Measurements from ENCODE around the gene TOX2.

TOX2 gene

DNA sequence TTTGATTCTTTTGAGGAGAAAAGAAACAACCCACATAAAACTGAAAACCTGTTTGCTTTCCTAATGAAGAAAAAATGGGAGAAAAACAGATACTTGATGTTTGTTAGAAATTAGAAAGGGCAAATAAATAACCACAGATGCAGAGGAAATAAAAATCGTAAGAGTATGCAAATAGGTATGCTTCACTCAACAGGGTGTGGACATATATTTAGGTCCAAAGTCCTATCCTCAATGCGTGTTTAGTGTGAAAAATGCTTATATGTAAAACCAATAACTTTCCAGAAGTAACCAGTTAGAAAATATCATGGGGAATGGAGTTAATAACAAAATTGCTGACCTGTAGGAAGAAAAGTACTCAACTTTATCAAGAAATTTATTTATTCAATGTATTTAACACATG is 135.7 kb downstream of the TOX2 start:
- DNase-seq (ENCODE audit: low read depth), result no peak
- TF ChIP-seq CTCF (IDR thresholded peaks at IDR 0.05; ENCODE audit: control insufficient read depth, extremely low read depth, insufficient read depth), result no peak
- no peak overlapping the region for H3K4me3 ChIP-seq (ENCODE audit: low read depth, low read length)

DNA sequence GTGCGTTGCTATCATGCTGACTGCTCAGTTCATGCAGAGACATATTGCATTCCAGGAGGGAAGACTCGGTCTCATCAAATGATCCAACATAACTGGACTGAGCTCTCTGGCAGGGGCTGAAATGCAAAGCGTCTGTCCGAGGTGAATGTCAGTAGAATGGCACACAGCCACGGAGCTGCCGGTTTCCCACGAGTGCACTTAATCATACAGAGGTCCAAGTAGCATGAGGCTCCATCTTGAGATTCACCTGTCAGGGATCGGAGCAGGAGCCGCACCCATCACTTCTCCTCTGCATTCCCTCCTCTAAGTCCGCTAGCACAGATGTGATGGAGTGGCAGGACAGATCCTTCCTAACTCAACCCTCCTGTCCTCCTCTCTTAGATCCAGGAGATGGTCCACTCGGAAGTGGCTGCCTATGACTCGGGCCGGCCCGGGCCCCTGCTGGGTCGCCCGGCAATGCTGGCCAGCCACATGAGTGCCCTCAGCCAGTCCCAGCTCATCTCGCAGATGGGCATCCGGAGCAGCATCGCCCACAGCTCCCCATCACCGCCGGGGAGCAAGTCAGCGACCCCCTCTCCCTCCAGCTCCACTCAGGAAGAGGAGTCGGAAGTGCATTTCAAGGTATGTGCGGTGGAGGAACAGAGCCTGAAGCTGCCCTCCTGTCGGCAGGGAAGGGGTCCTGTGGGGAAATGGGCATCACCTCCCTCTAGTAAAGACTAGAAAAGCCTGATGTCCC is 136.4 kb downstream of the TOX2 start:
- H3K4me3 ChIP-seq (ENCODE audit: low read depth, low read length), result no peak overlapping the region
- no peak for TF ChIP-seq CTCF (IDR thresholded peaks at IDR 0.05; ENCODE audit: control insufficient read depth, extremely low read depth, insufficient read depth)
- DNase-seq (ENCODE audit: low read depth), result no peak

DNA sequence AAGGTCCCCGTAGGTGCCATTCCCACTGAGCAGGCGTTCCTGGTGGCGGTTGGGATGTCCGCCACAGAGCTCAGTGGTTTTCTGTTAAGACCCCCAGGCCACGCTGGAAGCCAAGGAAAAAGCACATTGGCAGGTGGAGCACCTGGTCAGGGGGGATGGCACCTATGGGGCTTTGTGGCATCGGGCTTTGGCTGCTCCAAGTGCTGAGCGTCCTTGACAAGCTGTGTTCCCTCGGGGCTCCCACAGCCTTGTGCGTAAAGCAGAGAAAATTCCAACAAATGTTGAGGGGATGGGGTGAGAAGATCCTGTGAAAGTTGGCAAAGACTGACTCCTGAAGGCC is 137.0 kb downstream of the TOX2 start:
- DNase-seq (ENCODE audit: low read depth), result no peak
- no peak for TF ChIP-seq CTCF (IDR thresholded peaks at IDR 0.05; ENCODE audit: control insufficient read depth, extremely low read depth, insufficient read depth)
- no peak overlapping the region for H3K4me3 ChIP-seq (ENCODE audit: low read depth, low read length)

GRCh38 chr20:44052166-44052565 is 137.5 kb downstream of the TOX2 start:
- DNase-seq (ENCODE audit: low read depth), result no peak
- H3K4me3 ChIP-seq (ENCODE audit: low read depth, low read length), result no peak overlapping the region
- no peak for TF ChIP-seq CTCF (IDR thresholded peaks at IDR 0.05; ENCODE audit: control insufficient read depth, extremely low read depth, insufficient read depth)

DNA sequence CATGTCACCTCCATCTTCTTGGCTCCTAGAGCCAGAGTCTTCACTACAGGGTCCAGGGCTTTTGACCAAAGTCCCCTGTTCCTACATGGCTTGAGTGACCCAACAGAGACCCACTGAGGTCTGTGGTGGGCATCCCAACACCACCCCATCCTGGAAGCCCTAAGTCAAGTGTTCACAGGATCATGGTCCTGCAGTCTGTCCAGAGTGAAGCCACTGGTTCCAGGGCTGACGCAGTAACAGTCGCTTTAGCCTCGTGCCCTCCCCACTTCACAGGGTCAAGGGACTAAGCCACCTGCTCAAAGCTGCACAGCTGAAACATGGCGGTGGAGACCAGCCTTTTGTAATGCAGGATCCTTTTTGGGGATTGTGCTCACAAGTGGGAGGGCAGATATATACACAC is 138.4 kb downstream of the TOX2 start:
- no peak for DNase-seq (ENCODE audit: low read depth)
- TF ChIP-seq CTCF (IDR thresholded peaks at IDR 0.05; ENCODE audit: control insufficient read depth, extremely low read depth, insufficient read depth), result no peak
- H3K4me3 ChIP-seq (ENCODE audit: low read depth, low read length), result no peak overlapping the region

GRCh38 chr20:44054118-44054517 is 139.5 kb downstream of the TOX2 start:
- H3K4me3 ChIP-seq (ENCODE audit: low read depth, low read length), result no peak overlapping the region
- TF ChIP-seq CTCF (IDR thresholded peaks at IDR 0.05; ENCODE audit: control insufficient read depth, extremely low read depth, insufficient read depth), result no peak
- no peak for DNase-seq (ENCODE audit: low read depth)

GRCh38 chr20:44054849-44055248 is 140.2 kb downstream of the TOX2 start:
- no peak overlapping the region for H3K4me3 ChIP-seq (ENCODE audit: low read depth, low read length)
- DNase-seq (ENCODE audit: low read depth), result no peak
- no peak for TF ChIP-seq CTCF (IDR thresholded peaks at IDR 0.05; ENCODE audit: control insufficient read depth, extremely low read depth, insufficient read depth)
